Osteoblast (primary cell): ENCODE measurements around the gene SNCB. TPM values are rescaled to one million over a fixed set of nuclear protein-coding genes. Genes with fewer than 3 reads are reported as not detected.

Experiments used
- DNase-seq: peaks from one replicate; pipeline ENCODE4 v3.0.0; 2011; ENCODE audit warnings: low spot score, mixed read lengths; ENCODE audit not compliant: insufficient read length; ENCODE audit errors: missing footprints
- H2AFZ ChIP-seq: 2 replicates; pipeline ENCODE4 v1.6.0; 2011; ENCODE audit warnings: mild to moderate bottlenecking, low read length
- H3K27ac ChIP-seq: 2 replicates; pipeline ENCODE4 v1.5.1; 2011; ENCODE audit warnings: mild to moderate bottlenecking, low read depth, low read length, moderate library complexity
- H3K27me3 ChIP-seq: 2 replicates; pipeline ENCODE4 v1.6.0; 2012; ENCODE audit warnings: mild to moderate bottlenecking, control low read depth, inconsistent platforms, low read length, moderate library complexity; ENCODE audit not compliant: insufficient read depth
- H3K36me3 ChIP-seq: 2 replicates; pipeline ENCODE4 v1.5.1; 2011; ENCODE audit warnings: mild to moderate bottlenecking, low read length, control low read depth, moderate library complexity; ENCODE audit not compliant: insufficient read depth
- H3K4me1 ChIP-seq: 2 replicates; pipeline ENCODE4 v1.5.1; 2011; ENCODE audit warnings: mild to moderate bottlenecking, low read length, control low read depth, moderate library complexity; ENCODE audit not compliant: insufficient read depth
- H3K4me2 ChIP-seq: 2 replicates; pipeline ENCODE4 v1.6.0; 2011; ENCODE audit warnings: mild to moderate bottlenecking, low read length; ENCODE audit not compliant: insufficient read depth
- H3K4me3 ChIP-seq: fragments of 200-600 bp; sonication (generic); 3 replicates; pipeline ENCODE4 v1.5.1; 2012; ENCODE audit warnings: mild to moderate bottlenecking, low read length, inconsistent platforms; ENCODE audit not compliant: insufficient read depth
- H3K79me2 ChIP-seq: 2 replicates; pipeline ENCODE4 v1.6.0; 2012; ENCODE audit warnings: mild to moderate bottlenecking, low read length, control low read depth, inconsistent platforms; ENCODE audit not compliant: insufficient read depth
- H3K9me3 ChIP-seq: 2 replicates; pipeline ENCODE4 v1.5.1; 2011; ENCODE audit warnings: low read depth, low read length, control low read depth
- H4K20me1 ChIP-seq: 2 replicates; pipeline ENCODE4 v1.6.0; 2012; ENCODE audit warnings: mild to moderate bottlenecking, low read length, control low read depth; ENCODE audit not compliant: insufficient read depth
- total RNA-seq: library from RNA; depleted of rRNA; stranded (reverse); fragments of >200 nt; gene quantifications from 2 replicates; pipeline ENCODE4 v1.2.3, GENCODE V29; 2012
- TF ChIP-seq, protein P1 (sequence below): IDR thresholded peaks from 2 replicates; pipeline ENCODE4 v1.5.1; 2011; ENCODE audit warnings: mild to moderate bottlenecking, low read depth, low read length, moderate library complexity; ENCODE audit errors: extremely low read depth

Gene SNCB
- total RNA-seq, 1 donor: not detected

DNA sequence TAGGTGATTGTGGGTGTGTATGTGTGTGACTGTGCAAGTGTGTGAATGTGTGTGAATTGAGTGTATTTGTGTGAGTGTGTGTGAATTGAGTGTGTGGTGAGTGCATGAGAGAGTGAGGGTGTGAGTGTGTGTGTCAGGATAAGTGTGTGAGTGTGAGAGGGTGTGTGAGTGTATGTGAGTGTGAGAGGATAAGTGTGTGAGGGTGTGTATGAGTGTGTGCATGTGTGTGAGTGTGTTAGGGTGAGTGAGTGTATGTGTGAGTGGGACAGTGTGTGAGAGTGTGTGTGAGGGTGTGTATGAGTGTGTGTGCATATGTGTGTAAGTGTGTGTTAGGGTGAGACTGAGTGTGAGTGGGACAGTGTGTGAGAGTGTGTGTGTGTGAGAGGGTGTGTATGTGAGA is 42.0 kb downstream of the SNCB start:
- Histone ChIP-seq H3K4me3 (no peak overlapping the region), H4K20me1 (no peaks in the 10 kb centered on the region), H3K27me3 (no peaks in the 10 kb centered on the region), H3K4me2 (no peak overlapping the region), H3K36me3 (no peaks in the 10 kb centered on the region), H3K79me2 (no peaks in the 10 kb centered on the region), H2AFZ (no peak overlapping the region), H3K27ac (no peak overlapping the region), H3K9me3 (no peaks in the 10 kb centered on the region), H3K4me1 (no peaks in the 10 kb centered on the region)
- no peak for DNase-seq
- TF ChIP-seq, protein P1, sequence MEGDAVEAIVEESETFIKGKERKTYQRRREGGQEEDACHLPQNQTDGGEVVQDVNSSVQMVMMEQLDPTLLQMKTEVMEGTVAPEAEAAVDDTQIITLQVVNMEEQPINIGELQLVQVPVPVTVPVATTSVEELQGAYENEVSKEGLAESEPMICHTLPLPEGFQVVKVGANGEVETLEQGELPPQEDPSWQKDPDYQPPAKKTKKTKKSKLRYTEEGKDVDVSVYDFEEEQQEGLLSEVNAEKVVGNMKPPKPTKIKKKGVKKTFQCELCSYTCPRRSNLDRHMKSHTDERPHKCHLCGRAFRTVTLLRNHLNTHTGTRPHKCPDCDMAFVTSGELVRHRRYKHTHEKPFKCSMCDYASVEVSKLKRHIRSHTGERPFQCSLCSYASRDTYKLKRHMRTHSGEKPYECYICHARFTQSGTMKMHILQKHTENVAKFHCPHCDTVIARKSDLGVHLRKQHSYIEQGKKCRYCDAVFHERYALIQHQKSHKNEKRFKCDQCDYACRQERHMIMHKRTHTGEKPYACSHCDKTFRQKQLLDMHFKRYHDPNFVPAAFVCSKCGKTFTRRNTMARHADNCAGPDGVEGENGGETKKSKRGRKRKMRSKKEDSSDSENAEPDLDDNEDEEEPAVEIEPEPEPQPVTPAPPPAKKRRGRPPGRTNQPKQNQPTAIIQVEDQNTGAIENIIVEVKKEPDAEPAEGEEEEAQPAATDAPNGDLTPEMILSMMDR: no peak

- Histone ChIP-seq H4K20me1 (no peaks in the 10 kb centered on the region), H3K27ac (no peak overlapping the region), H3K79me2 (no peaks in the 10 kb centered on the region), H3K27me3 (no peaks in the 10 kb centered on the region), H3K4me3 (no peak overlapping the region), H2AFZ (no peak overlapping the region), H3K9me3 (no peaks in the 10 kb centered on the region), H3K36me3 (no peaks in the 10 kb centered on the region), H3K4me1 (no peaks in the 10 kb centered on the region), H3K4me2 (no peak overlapping the region)
- no peak for DNase-seq
- TF ChIP-seq, protein P1: no peak
These were observed 42.9 kb downstream of the SNCB start for GRCh38 chr5:176587398-176587797.

DNA sequence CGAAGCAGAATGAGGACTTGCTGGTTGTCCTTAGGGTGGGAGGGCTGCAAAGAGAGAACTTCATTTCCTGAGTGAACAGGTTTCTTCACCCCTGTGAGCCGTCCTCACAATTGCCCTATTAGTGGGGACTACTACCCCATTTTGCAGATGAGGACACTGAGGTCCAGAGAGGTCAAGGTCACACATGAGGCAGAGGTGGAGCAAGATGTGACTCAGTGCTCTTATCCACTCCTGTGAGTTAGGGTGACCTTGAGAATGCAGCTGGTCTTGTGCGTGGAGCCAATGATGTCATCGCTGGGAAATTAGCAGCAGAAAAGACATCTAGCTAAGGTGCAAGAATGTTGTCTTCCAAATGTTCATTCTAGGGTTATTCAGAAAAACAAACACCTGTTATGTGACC is 47.3 kb downstream of the SNCB start:
- Histone ChIP-seq H3K4me1 (no peaks in the 10 kb centered on the region), H2AFZ (no peak overlapping the region), H3K4me3 (no peak overlapping the region), H3K36me3 (no peaks in the 10 kb centered on the region), H3K27ac (no peak overlapping the region), H3K79me2 (no peaks in the 10 kb centered on the region), H3K4me2 (no peak overlapping the region), H3K27me3 (no peaks in the 10 kb centered on the region), H4K20me1 (no peaks in the 10 kb centered on the region), H3K9me3 (no peaks in the 10 kb centered on the region)
- TF ChIP-seq, protein P1: no peak
- DNase-seq: no peak

GRCh38 chr5:176581361-176581760 is 49.0 kb downstream of the SNCB start:
- no peaks in the 10 kb centered on the region for H3K79me2 ChIP-seq
- no peak overlapping the region for H3K4me2 ChIP-seq
- H4K20me1 ChIP-seq: no peaks in the 10 kb centered on the region
- no peak overlapping the region for H3K4me3 ChIP-seq
- TF ChIP-seq, protein P1: no peak
- no peak for DNase-seq
- H3K27me3 ChIP-seq: no peaks in the 10 kb centered on the region
- H2AFZ ChIP-seq: no peak overlapping the region
- H3K9me3 ChIP-seq: no peaks in the 10 kb centered on the region
- no peaks in the 10 kb centered on the region for H3K4me1 ChIP-seq
- H3K36me3 ChIP-seq: no peaks in the 10 kb centered on the region
- H3K27ac ChIP-seq: no peak overlapping the region
